ENCODE data around the gene KRT6A. TPM values are rescaled to one million over a fixed set of nuclear protein-coding genes. Genes with fewer than 3 reads are reported as not detected.
"Not testable (repeated sequence)": the region's sequence is repeated elsewhere in the genome, so short reads cannot be mapped to it uniquely, and the experiment has no call there.

The KRT6A gene
- total and polyA plus RNA-seq, 2 of the 8 experiments (the other 6 are each of a cell fraction or from before 2014, with no cell fraction given), result 0.11 TPM; not detected in 1

- H3K79me1 ChIP-seq (ENCODE audit: low read depth, low read length); H3K9ac ChIP-seq (replicated peaks in 1 of 4; ENCODE audit: extremely low read depth in 1 of 4, low read depth in 3 of 4, low read length in 3 of 4); H3K18ac ChIP-seq (ENCODE audit: extremely low read depth, low read length); H3K23me2 ChIP-seq (ENCODE audit: low read depth, low read length); H2BK15ac ChIP-seq (ENCODE audit: low read length); H4K8ac ChIP-seq (ENCODE audit: extremely low read depth, insufficient read depth, low read length); POLR2A ChIA-PET (ENCODE audit: partially characterized antibody); H3K36me3 ChIP-seq (ENCODE audit: control insufficient read depth in 2 of 4, insufficient read depth in 4 of 4, low read length in 3 of 4); H2BK12ac ChIP-seq (ENCODE audit: low read depth, low read length); FAIRE-seq; H3K27me3 ChIP-seq (replicated peaks in 1 of 4; ENCODE audit: control insufficient read depth in 3 of 4, extremely low read depth in 1 of 4, insufficient read depth in 3 of 4, low read length in 3 of 4); H2BK5ac ChIP-seq (ENCODE audit: low read depth, low read length); H2AFZ ChIP-seq (ENCODE audit: low read length); H2BK120ac ChIP-seq (replicated peaks; ENCODE audit: low read depth, low read length); DNase-seq (ENCODE audit: low read depth in 1 of 2, low spot score in 2 of 2); H3K14ac ChIP-seq (ENCODE audit: insufficient read length); H3K4ac ChIP-seq (replicated peaks; ENCODE audit: insufficient read length, low read depth, low read length); H3K27ac ChIP-seq (ENCODE audit: low read depth, low read length); H4K20me1 ChIP-seq (replicated peaks in 1 of 2; ENCODE audit: control insufficient read depth in 1 of 2, insufficient read depth in 2 of 2, low read length in 2 of 2); H3K4me3 ChIP-seq (ENCODE audit: extremely low read depth in 1 of 4, insufficient read depth in 2 of 4, low read depth in 3 of 4, low read length in 4 of 4); H4K91ac ChIP-seq (replicated peaks; ENCODE audit: insufficient read length, low read length); H3K79me2 ChIP-seq (ENCODE audit: control insufficient read depth in 1 of 2, insufficient read depth in 2 of 2, low read length in 2 of 2); H3K9me3 ChIP-seq (ENCODE audit: insufficient read depth in 2 of 2, low read depth in 1 of 2, low read length in 1 of 2); H2AK5ac ChIP-seq (ENCODE audit: low read depth, low read length); H4K5ac ChIP-seq (ENCODE audit: insufficient read length, low read depth, low read length); H3K4me2 ChIP-seq (ENCODE audit: insufficient read depth in 1 of 2, low read depth in 2 of 2, low read length in 2 of 2); H3K23ac ChIP-seq (ENCODE audit: insufficient read length); H3K56ac ChIP-seq (replicated peaks; ENCODE audit: insufficient read length, low read depth, low read length); H2BK20ac ChIP-seq (ENCODE audit: low read length): not testable (repeated sequence)
- CTCF ChIA-PET (ENCODE audit: partially characterized antibody), result interaction anchor here (3.0 kb wide), 1 partner anchor 97 kb away, joined by 11 read pairs; no protein-coding TSS in a partner anchor
- WGBS, 2 experiments (ENCODE audit: extremely low coverage in 1 of 2, insufficient coverage in 1 of 2, insufficient read length in 1 of 2, insufficient replicate concordance in 2 of 2, low coverage in 1 of 2, low lambda C conversion rate in 2 of 2, missing lambda C conversion rate in 1 of 2), result 96% methylated on average over 5 of the region's 6 CpGs; no CpG with 5 or more reads in 1 of the 2 experiments
- peaks cover 5 to 10% (median 8%) of the 10 kb centered on the region in 4 experiments; a peak in 6 of 7 replicates for H3K4me1 ChIP-seq (replicated peaks in 1 of 4; ENCODE audit: control insufficient read depth in 3 of 4, insufficient read depth in 4 of 4, low read length in 3 of 4)
Measured at GRCh38 chr12:52492405-52492804, 652 bp downstream of the KRT6A start.

- H3K18ac ChIP-seq (ENCODE audit: extremely low read depth, low read length); H2BK5ac ChIP-seq (ENCODE audit: low read depth, low read length); H3K79me2 ChIP-seq (ENCODE audit: control insufficient read depth in 1 of 2, insufficient read depth in 2 of 2, low read length in 2 of 2); H2AFZ ChIP-seq (ENCODE audit: low read length); H3K23me2 ChIP-seq (ENCODE audit: low read depth, low read length); H4K8ac ChIP-seq (ENCODE audit: extremely low read depth, insufficient read depth, low read length); H3K9me3 ChIP-seq (ENCODE audit: insufficient read depth in 2 of 2, low read depth in 1 of 2, low read length in 1 of 2); H4K5ac ChIP-seq (ENCODE audit: insufficient read length, low read depth, low read length); CTCF ChIA-PET (ENCODE audit: partially characterized antibody); H3K4me1 ChIP-seq (replicated peaks in 1 of 4; ENCODE audit: control insufficient read depth in 3 of 4, insufficient read depth in 4 of 4, low read length in 3 of 4); H2AK5ac ChIP-seq (ENCODE audit: low read depth, low read length); H3K4ac ChIP-seq (replicated peaks; ENCODE audit: insufficient read length, low read depth, low read length); H3K14ac ChIP-seq (ENCODE audit: insufficient read length); H3K27ac ChIP-seq (ENCODE audit: low read depth, low read length); FAIRE-seq; H3K4me2 ChIP-seq (ENCODE audit: insufficient read depth in 1 of 2, low read depth in 2 of 2, low read length in 2 of 2); H3K9ac ChIP-seq (replicated peaks in 1 of 4; ENCODE audit: extremely low read depth in 1 of 4, low read depth in 3 of 4, low read length in 3 of 4); H3K79me1 ChIP-seq (ENCODE audit: low read depth, low read length); H3K23ac ChIP-seq (ENCODE audit: insufficient read length); H2BK20ac ChIP-seq (ENCODE audit: low read length); H4K91ac ChIP-seq (replicated peaks; ENCODE audit: insufficient read length, low read length); DNase-seq (ENCODE audit: low read depth in 1 of 2, low spot score in 2 of 2); H2BK12ac ChIP-seq (ENCODE audit: low read depth, low read length); H3K27me3 ChIP-seq (replicated peaks in 1 of 4; ENCODE audit: control insufficient read depth in 3 of 4, extremely low read depth in 1 of 4, insufficient read depth in 3 of 4, low read length in 3 of 4); H2BK15ac ChIP-seq (ENCODE audit: low read length); POLR2A ChIA-PET (ENCODE audit: partially characterized antibody); H3K4me3 ChIP-seq (ENCODE audit: extremely low read depth in 1 of 4, insufficient read depth in 2 of 4, low read depth in 3 of 4, low read length in 4 of 4); H4K20me1 ChIP-seq (replicated peaks in 1 of 2; ENCODE audit: control insufficient read depth in 1 of 2, insufficient read depth in 2 of 2, low read length in 2 of 2); H3K56ac ChIP-seq (replicated peaks; ENCODE audit: insufficient read length, low read depth, low read length); H2BK120ac ChIP-seq (replicated peaks; ENCODE audit: low read depth, low read length); H3K36me3 ChIP-seq (ENCODE audit: control insufficient read depth in 2 of 4, insufficient read depth in 4 of 4, low read length in 3 of 4): not testable (repeated sequence)
- WGBS, 2 experiments (ENCODE audit: extremely low coverage in 1 of 2, insufficient coverage in 1 of 2, insufficient read length in 1 of 2, insufficient replicate concordance in 2 of 2, low coverage in 1 of 2, low lambda C conversion rate in 2 of 2, missing lambda C conversion rate in 1 of 2), result 92% methylated on average over 8 of the region's 8 CpGs; no CpG with 5 or more reads in 1 of the 2 experiments
Measured at GRCh38 chr12:52491495-52491894, 1.6 kb downstream of the KRT6A start.
